Neuronal stem cell (in vitro differentiated cells): Measurements from ENCODE around the gene CYTH1.
A peak's percentile ranks its signal among the peaks of the same experiment; 100 is the strongest.

Experiments
- DNase-seq: peaks from one replicate; pipeline ENCODE4 v3.0.0-alpha.2; 2013; ENCODE audit warnings: low spot score
- H2AFZ ChIP-seq: one replicate; pipeline ENCODE4 v1.6.1; 2013; ENCODE audit warnings: mild to moderate bottlenecking, low read length, inconsistent platforms
- H2AK5ac ChIP-seq: 2 replicates; pipeline ENCODE4 v1.6.1; 2013; ENCODE audit warnings: low read depth, mild to moderate bottlenecking, inconsistent platforms, low read length, moderate library complexity, mixed read lengths
- H2BK120ac ChIP-seq: 2 replicates; pipeline ENCODE4 v1.6.1; 2013; ENCODE audit warnings: low read depth, mild to moderate bottlenecking, inconsistent platforms, low read length, moderate library complexity, mixed read lengths
- H2BK12ac ChIP-seq: one replicate; pipeline ENCODE4 v1.6.1; 2013; ENCODE audit warnings: low read length, inconsistent platforms
- H2BK15ac ChIP-seq: 2 replicates; pipeline ENCODE4 v1.6.1; 2013; ENCODE audit warnings: mild to moderate bottlenecking, low read length, inconsistent platforms, mixed read lengths
- H2BK5ac ChIP-seq: one replicate; pipeline ENCODE4 v1.6.1; 2013; ENCODE audit warnings: inconsistent platforms, mild to moderate bottlenecking, low read length, moderate library complexity
- H3K14ac ChIP-seq: one replicate; pipeline ENCODE4 v1.6.1; 2013; ENCODE audit warnings: low read length, inconsistent platforms
- H3K18ac ChIP-seq: 2 replicates; pipeline ENCODE4 v1.6.1; 2013; ENCODE audit warnings: low read length, inconsistent platforms
- H3K23ac ChIP-seq: 2 replicates; pipeline ENCODE4 v1.6.1; 2013; ENCODE audit warnings: low read depth, mild to moderate bottlenecking, mixed read lengths, low read length, inconsistent platforms; ENCODE audit not compliant: poor library complexity
- H3K27ac ChIP-seq: replicated peaks from 3 replicates; pipeline ENCODE4 v1.5.1; 2013; ENCODE audit warnings: low read length, inconsistent platforms
- H3K27me3 ChIP-seq, 3 experiments: 2 replicates each; pipeline ENCODE4 v1.6.1; 2013; ENCODE audit warnings: low read length in 3 of 3, mild to moderate bottlenecking in 2 of 3, inconsistent platforms in 1 of 3, low read depth in 1 of 3, mixed read lengths in 1 of 3, moderate library complexity in 1 of 3; ENCODE audit not compliant: control insufficient read depth in 3 of 3, insufficient read depth in 3 of 3
- H3K36me3 ChIP-seq, 2 donors: replicated peaks in 1 of 2; 2 replicates each; pipeline ENCODE4 v1.6.1; 2013; ENCODE audit warnings: low read length in 2 of 2; ENCODE audit not compliant: control insufficient read depth in 2 of 2, insufficient read depth in 2 of 2
- H3K4ac ChIP-seq: 2 replicates; pipeline ENCODE4 v1.6.1; 2013; ENCODE audit warnings: inconsistent platforms, mild to moderate bottlenecking, low read length, moderate library complexity
- H3K4me1 ChIP-seq, 2 donors: 1 replicate in 1 of 2; 2 replicates in 1 of 2; pipeline ENCODE4 v1.6.1; 2013; ENCODE audit warnings: low read length in 2 of 2, low read depth in 1 of 2; ENCODE audit not compliant: control insufficient read depth in 2 of 2, insufficient read depth in 1 of 2
- H3K4me2 ChIP-seq: one replicate; pipeline ENCODE4 v1.6.1; 2013; ENCODE audit warnings: mild to moderate bottlenecking, low read length, inconsistent platforms; ENCODE audit not compliant: insufficient read depth, poor library complexity, severe bottlenecking
- H3K4me3 ChIP-seq, 2 donors: 2 replicates each; pipeline ENCODE4 v1.5.1; 2013; ENCODE audit warnings: low read length in 2 of 2, mild to moderate bottlenecking in 2 of 2, inconsistent platforms in 1 of 2, moderate library complexity in 1 of 2
- H3K79me1 ChIP-seq: one replicate; pipeline ENCODE4 v1.6.1; 2013; ENCODE audit warnings: low read depth, mild to moderate bottlenecking, inconsistent platforms, low read length, moderate library complexity
- H3K9ac ChIP-seq: one replicate; pipeline ENCODE4 v1.6.1; 2013; ENCODE audit warnings: mild to moderate bottlenecking, low read depth, low read length, inconsistent platforms; ENCODE audit not compliant: poor library complexity
- H3K9me3 ChIP-seq, 2 donors: replicated peaks in 1 of 2; 2 replicates each; pipeline versions ENCODE3 to v1.6.1; 2013; ENCODE audit warnings: low read length in 2 of 2, mild to moderate bottlenecking in 2 of 2, inconsistent platforms in 1 of 2, low read depth in 1 of 2, mixed read lengths in 1 of 2, moderate library complexity in 1 of 2; ENCODE audit not compliant: control insufficient read depth in 2 of 2, insufficient read depth in 1 of 2
- H4K8ac ChIP-seq: one replicate; pipeline ENCODE4 v1.6.1; 2013; ENCODE audit warnings: low read depth, mild to moderate bottlenecking, inconsistent platforms, low read length, moderate library complexity
- H4K91ac ChIP-seq: one replicate; pipeline ENCODE4 v1.6.1; 2013; ENCODE audit warnings: low read length, low read depth, mild to moderate bottlenecking, inconsistent platforms; ENCODE audit not compliant: poor library complexity
- WGBS, 2 donors: extraction: QIAGEN DNeasy Blood & Tissue Kit; methylation state at CpG; one replicate each; pipeline ENCODE4 v1.1.7; 2013; ENCODE audit warnings: missing lambda C conversion rate in 2 of 2, mixed read lengths in 1 of 2; ENCODE audit not compliant: insufficient read length in 2 of 2, insufficient replicate concordance in 1 of 2; ENCODE audit errors: extremely low coverage in 2 of 2; 5-methylcytosine and 5-hydroxymethylcytosine counted together

The CYTH1 gene

DNA sequence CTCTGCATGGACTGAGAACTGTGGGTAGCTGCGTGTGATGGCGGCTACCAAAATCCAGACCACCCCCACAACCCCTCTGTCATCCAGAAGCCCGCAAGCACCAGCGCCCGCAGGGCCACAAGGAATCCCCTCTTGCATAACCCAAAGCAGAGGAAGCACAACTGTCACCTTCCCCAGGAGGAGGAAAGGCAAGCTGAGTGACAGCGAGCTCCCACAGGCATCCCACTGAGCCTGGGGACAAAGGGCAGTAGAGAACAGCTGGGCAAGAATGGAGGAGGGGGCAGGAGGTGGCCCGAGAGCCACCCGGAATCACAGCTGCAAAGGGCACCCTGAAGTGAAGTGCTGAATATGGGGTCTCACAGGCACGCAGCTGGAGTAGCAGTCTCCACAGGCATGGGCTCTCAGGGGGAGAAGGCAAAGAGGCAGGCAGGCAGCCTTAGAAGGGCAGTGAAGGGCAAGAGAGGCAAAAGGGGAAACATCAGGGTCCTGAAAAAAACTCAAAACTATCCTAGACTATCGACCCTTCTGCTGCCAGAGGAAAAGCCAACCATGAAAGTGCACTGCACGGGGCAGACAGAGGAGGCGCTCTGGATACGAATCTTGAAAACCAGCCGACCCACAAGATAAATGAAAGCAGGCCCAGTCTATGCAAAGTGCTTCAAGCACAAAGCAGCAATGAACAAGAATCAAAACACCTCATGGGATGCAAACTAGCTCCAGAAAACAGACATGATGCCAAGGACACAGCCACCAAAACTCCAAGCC, 41.4 kb upstream of the CYTH1 start:
- Histone ChIP-seq H2BK5ac (no peak overlapping the region), H3K23ac (no peak overlapping the region), H3K9me3 (no peaks in the 10 kb centered on the region), H3K27me3 (no peaks in the 10 kb centered on the region), H3K18ac (no peak overlapping the region), H4K91ac (no peak overlapping the region), H3K9ac (no peak overlapping the region), H2BK120ac (no peak overlapping the region), H4K8ac (no peak overlapping the region), H3K36me3 (peaks cover 49 to 95% of the 10 kb centered on the region in 2 donors), H2AK5ac (no peak overlapping the region), H3K14ac (no peak overlapping the region), H3K4me1 (peaks cover 8 to 9% of the 10 kb centered on the region in 2 donors), H2AFZ (no peak overlapping the region), H3K4me2 (no peak overlapping the region), H2BK12ac (no peak overlapping the region), H3K4ac (no peak overlapping the region), H2BK15ac (no peak overlapping the region), H3K79me1 (peaks cover 2% of the 10 kb centered on the region), H3K4me3 (peak overlapping the region in 1 of 2 donors; percentile 39), H3K27ac (peak overlapping the region; percentile 26)
- no CpG with 5 or more reads among the region's 14 CpGs for WGBS, 2 donors
- DNase-seq, result no peak

DNA sequence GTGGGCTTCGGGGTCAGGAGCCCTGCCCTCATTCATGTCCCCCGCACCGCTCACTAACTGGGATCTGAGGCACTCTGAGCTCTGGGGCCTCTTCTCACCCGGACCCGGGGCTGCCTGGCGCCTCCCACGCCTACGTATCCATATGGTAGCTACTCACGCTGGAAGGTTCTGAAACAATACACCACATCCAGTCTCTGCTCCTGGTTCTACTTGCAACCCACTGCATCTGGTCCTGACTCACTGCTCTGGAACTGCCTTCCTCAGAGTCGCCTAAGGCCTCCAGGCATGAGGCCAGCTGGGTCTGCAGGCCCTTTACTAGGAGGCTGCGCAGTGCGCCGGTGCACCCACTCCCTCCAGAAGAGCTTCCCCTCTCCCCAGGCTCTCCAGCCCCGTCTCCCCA, 40.5 kb upstream of the CYTH1 start:
- DNase-seq, result no peak
- Histone ChIP-seq H3K4me3 (no peak overlapping the region), H2BK15ac (no peak overlapping the region), H3K36me3 (peaks cover 54 to 95% of the 10 kb centered on the region in 2 donors), H3K18ac (no peak overlapping the region), H4K8ac (no peak overlapping the region), H3K79me1 (peaks cover 2% of the 10 kb centered on the region), H3K27ac (no peak overlapping the region), H3K14ac (no peak overlapping the region), H2AK5ac (peak overlapping the region; percentile 29), H2AFZ (no peak overlapping the region), H3K27me3 (no peaks in the 10 kb centered on the region), H2BK12ac (no peak overlapping the region), H3K23ac (no peak overlapping the region), H2BK5ac (peak overlapping the region; percentile 28), H3K4me1 (peaks cover 8 to 9% of the 10 kb centered on the region in 2 donors), H3K9me3 (no peaks in the 10 kb centered on the region), H3K4ac (no peak overlapping the region), H2BK120ac (no peak overlapping the region), H3K9ac (no peak overlapping the region), H4K91ac (no peak overlapping the region), H3K4me2 (no peak overlapping the region)
- no CpG with 5 or more reads among the region's 14 CpGs for WGBS, 2 donors

DNA sequence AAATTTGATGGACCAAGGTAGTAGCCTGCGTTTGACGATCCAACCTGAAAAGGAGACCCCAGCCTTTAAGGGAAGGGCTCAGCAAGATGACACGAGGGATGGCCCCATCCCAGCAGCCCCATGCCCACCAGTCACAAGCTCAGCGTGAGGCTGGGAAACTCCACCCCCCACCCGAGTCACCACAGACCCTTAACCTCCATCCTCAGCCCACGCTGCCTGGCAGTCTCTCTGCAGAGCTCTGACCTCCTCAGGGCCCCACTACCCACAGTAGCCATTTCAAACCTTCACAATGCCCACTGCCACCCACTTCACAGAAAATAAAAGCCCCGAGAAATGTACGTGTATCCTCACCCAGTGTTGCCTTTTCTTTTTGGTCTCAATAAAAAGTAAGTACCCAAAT, 39.9 kb upstream of the CYTH1 start:
- no peak for DNase-seq
- peaks cover 8 to 9% of the 10 kb centered on the region in 2 donors for H3K4me1 ChIP-seq
- H3K9ac ChIP-seq, result no peak overlapping the region
- H2AFZ ChIP-seq, result no peak overlapping the region
- H4K91ac ChIP-seq, result no peak overlapping the region
- H3K4me2 ChIP-seq, result no peak overlapping the region
- no peak overlapping the region for H3K14ac ChIP-seq
- no peaks in the 10 kb centered on the region for H3K9me3 ChIP-seq
- H2BK15ac ChIP-seq, result no peak overlapping the region
- no peak overlapping the region for H3K4me3 ChIP-seq
- H2BK12ac ChIP-seq, result no peak overlapping the region
- no peak overlapping the region for H2AK5ac ChIP-seq
- no peak overlapping the region for H3K27ac ChIP-seq
- H3K18ac ChIP-seq, result no peak overlapping the region
- no peak overlapping the region for H2BK5ac ChIP-seq
- H3K36me3 ChIP-seq, result peaks cover 53 to 95% of the 10 kb centered on the region in 2 donors
- peaks cover 2% of the 10 kb centered on the region for H3K79me1 ChIP-seq
- no peaks in the 10 kb centered on the region for H3K27me3 ChIP-seq
- H3K23ac ChIP-seq, result no peak overlapping the region
- no peak overlapping the region for H2BK120ac ChIP-seq
- H3K4ac ChIP-seq, result no peak overlapping the region
- no peak overlapping the region for H4K8ac ChIP-seq
- no CpG with 5 or more reads among the region's 8 CpGs for WGBS, 2 donors

DNA sequence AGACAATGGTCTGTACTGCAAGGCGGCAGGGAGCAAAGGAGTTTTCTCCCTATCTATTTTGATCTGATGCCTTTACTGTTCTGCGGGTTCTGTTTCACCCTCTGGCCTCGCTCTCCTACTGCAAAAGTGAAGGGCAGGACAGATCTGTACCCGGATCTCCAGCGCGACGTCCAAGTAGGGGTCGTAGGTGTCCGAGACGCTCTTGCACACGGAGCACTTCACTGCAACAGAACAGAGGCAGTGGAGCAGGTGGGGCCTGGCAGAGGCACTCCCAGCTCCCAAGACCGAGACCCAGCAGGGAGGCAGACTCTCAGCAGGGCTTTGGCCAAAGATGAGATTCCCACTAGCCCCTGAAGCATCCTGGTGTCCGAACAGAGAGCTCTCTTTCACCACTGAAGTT, 38.8 kb upstream of the CYTH1 start:
- no CpG with 5 or more reads among the region's 13 CpGs for WGBS, 2 donors

More for the DNA sequence above, 38.8 kb upstream of the CYTH1 start:
- H4K8ac ChIP-seq, result no peak overlapping the region
- no peak overlapping the region for H2AK5ac ChIP-seq
- H3K36me3 ChIP-seq, result peaks cover 53 to 95% of the 10 kb centered on the region in 2 donors
- H3K4me1 ChIP-seq, result peaks cover 8 to 9% of the 10 kb centered on the region in 2 donors
- no peak overlapping the region for H2BK15ac ChIP-seq
- H3K23ac ChIP-seq, result no peak overlapping the region
- H3K9me3 ChIP-seq, result no peaks in the 10 kb centered on the region
- H3K4me3 ChIP-seq, result no peak overlapping the region
- H2BK12ac ChIP-seq, result no peak overlapping the region
- no peak overlapping the region for H4K91ac ChIP-seq
- no peak overlapping the region for H3K14ac ChIP-seq
- no peak overlapping the region for H3K18ac ChIP-seq
- H2AFZ ChIP-seq, result no peak overlapping the region
- no peak overlapping the region for H2BK120ac ChIP-seq
- H3K9ac ChIP-seq, result no peak overlapping the region
- DNase-seq, result no peak
- H3K27ac ChIP-seq, result no peak overlapping the region
- H3K4ac ChIP-seq, result no peak overlapping the region
- no peak overlapping the region for H2BK5ac ChIP-seq
- H3K4me2 ChIP-seq, result no peak overlapping the region
- H3K79me1 ChIP-seq, result no peaks in the 10 kb centered on the region
- H3K27me3 ChIP-seq, result no peaks in the 10 kb centered on the region
